ENCODE data around the gene SCEL.

DNA sequence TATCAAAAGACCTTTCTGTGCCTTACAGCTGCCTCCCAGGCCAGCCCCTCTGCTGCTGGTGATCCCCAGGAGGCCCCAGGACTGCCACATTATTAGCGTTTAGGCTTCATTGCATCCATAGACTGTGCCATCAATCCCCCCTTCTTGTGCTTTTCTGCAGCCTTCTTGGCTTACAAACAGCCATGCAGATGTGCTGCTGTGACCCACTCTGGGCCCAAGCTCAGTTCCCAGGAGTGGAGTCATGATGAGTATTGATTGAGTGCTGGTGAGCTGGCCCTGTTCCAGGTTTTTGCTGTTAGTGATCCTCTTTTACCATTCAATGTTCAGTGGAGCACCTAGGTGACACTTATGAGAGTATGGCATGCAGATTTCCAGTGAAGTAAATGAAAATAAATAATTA lies 102.1 kb downstream of the SCEL start:
- TF ChIP-seq FOXA1 (IDR thresholded peaks at IDR 0.05) = no peak
- no peak for TF ChIP-seq TARDBP (IDR thresholded peaks at IDR 0.05)
- no peak for TF ChIP-seq SUZ12 (IDR thresholded peaks at IDR 0.05)
- no peak for TF ChIP-seq NFRKB (IDR thresholded peaks at IDR 0.05)
- no peak for TF ChIP-seq BHLHE40 (IDR thresholded peaks at IDR 0.05; ENCODE audit: borderline replicate concordance)
- no peak for TF ChIP-seq SP1 (IDR thresholded peaks at IDR 0.05)
- no peak for TF ChIP-seq L3MBTL2 (conservative IDR thresholded peaks at IDR 0.05)
- no peak for TF ChIP-seq LEF1 (IDR thresholded peaks at IDR 0.05; ENCODE audit: borderline replicate concordance)
- no peak for TF ChIP-seq FOXM1 (IDR thresholded peaks at IDR 0.05; ENCODE audit: borderline replicate concordance)
- no peak for TF ChIP-seq HDGF (IDR thresholded peaks at IDR 0.05; ENCODE audit: borderline replicate concordance)
- no peak for TF ChIP-seq ELF4 (IDR thresholded peaks at IDR 0.05)
- TF ChIP-seq FOXK2 (IDR thresholded peaks at IDR 0.05) = no peak
- TF ChIP-seq CTBP1 (IDR thresholded peaks at IDR 0.05; ENCODE audit: borderline replicate concordance) = no peak
